ENCODE results near the gene SRSF2. TPM values are rescaled to one million over a fixed set of nuclear protein-coding genes. Genes with fewer than 3 reads are reported as not detected.
A peak's percentile ranks its signal among the peaks of the same experiment; 100 is the strongest.
"Not testable (repeated sequence)": the region's sequence is repeated elsewhere in the genome, so short reads cannot be mapped to it uniquely, and the experiment has no call there.

Gene SRSF2
- total RNA-seq, 1 donor from 2014 or later = 329 TPM

DNA sequence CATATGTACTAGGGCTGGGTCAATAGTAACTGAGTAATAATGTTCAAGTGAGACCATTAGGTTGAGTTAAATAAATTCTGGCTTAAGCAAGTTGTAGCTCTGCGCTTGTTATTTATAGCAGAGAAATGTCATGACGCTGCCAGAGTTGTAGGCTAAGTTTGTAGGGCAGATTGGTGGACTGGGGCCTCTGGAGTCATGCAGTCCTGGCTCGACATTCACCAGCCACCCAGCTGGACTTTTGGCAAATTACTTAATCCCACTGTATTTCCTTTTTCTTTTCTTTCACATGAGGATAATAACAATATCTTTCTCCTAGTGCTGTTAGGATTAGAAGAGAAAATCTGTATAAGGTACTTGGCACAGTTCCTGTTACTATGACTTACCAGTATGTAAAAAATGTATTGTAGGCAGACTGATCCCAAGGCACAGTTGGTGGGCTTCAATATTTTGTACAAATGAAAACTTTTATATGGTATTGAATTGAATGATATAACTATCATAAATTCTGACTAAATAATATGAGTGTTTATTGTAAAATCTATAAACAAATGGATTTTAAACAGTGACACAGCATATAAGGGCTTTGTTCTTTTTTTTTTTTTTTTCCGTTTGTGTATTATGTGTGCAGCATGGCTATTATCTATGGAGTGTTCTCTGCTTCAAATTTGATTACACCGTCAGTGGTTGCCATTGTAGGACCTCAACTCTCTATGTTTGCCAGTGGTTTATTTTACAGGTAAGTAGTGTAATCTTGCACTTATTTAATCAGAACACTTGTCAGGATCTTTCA is 3.4 kb upstream of the SRSF2 start:
- Mint-ChIP-seq H3K9me3 (no peaks in the 10 kb centered on the region), H3K27ac (no peak overlapping the region), H3K4me1 (peaks cover 26% of the 10 kb centered on the region), H3K36me3 (peaks cover 17% of the 10 kb centered on the region), H3K27me3 (ENCODE audit: insufficient read depth, low read depth) (peaks cover 4% of the 10 kb centered on the region), H3K4me3 (peak overlapping the region; percentile 22)
- peaks cover 38% of the 10 kb centered on the region for H3K79me2 ChIP-seq (ENCODE audit: low read depth)
- H3K9ac ChIP-seq = no peak overlapping the region
- peaks cover 7% of the 10 kb centered on the region for H4K20me1 ChIP-seq (ENCODE audit: low read depth)
- no peak overlapping the region for H3K4me3 ChIP-seq
- H3K4me2 ChIP-seq = no peak overlapping the region
- DNase-seq (ENCODE audit: low spot score) = no peak
- no peak overlapping the region for H2AFZ ChIP-seq (replicated peaks)
- peaks cover 9% of the 10 kb centered on the region for H3K4me1 ChIP-seq
- no peaks in the 10 kb centered on the region for H3K27me3 ChIP-seq
- no peaks in the 10 kb centered on the region for H3K9me3 ChIP-seq (ENCODE audit: low read depth)
- TF ChIP-seq EZH2phosphoT487 (IDR thresholded peaks at IDR 0.05) = no peak
- TF ChIP-seq EZH2 (IDR thresholded peaks at IDR 0.05) = no peak
- TF ChIP-seq, protein P1, sequence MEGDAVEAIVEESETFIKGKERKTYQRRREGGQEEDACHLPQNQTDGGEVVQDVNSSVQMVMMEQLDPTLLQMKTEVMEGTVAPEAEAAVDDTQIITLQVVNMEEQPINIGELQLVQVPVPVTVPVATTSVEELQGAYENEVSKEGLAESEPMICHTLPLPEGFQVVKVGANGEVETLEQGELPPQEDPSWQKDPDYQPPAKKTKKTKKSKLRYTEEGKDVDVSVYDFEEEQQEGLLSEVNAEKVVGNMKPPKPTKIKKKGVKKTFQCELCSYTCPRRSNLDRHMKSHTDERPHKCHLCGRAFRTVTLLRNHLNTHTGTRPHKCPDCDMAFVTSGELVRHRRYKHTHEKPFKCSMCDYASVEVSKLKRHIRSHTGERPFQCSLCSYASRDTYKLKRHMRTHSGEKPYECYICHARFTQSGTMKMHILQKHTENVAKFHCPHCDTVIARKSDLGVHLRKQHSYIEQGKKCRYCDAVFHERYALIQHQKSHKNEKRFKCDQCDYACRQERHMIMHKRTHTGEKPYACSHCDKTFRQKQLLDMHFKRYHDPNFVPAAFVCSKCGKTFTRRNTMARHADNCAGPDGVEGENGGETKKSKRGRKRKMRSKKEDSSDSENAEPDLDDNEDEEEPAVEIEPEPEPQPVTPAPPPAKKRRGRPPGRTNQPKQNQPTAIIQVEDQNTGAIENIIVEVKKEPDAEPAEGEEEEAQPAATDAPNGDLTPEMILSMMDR (IDR thresholded peaks at IDR 0.05) = no peak
- H3F3A ChIP-seq (ENCODE audit: low read depth) = peaks cover 22% of the 10 kb centered on the region
- no peak overlapping the region for H3K27ac ChIP-seq
- H3K36me3 ChIP-seq = peaks cover 9% of the 10 kb centered on the region

DNA sequence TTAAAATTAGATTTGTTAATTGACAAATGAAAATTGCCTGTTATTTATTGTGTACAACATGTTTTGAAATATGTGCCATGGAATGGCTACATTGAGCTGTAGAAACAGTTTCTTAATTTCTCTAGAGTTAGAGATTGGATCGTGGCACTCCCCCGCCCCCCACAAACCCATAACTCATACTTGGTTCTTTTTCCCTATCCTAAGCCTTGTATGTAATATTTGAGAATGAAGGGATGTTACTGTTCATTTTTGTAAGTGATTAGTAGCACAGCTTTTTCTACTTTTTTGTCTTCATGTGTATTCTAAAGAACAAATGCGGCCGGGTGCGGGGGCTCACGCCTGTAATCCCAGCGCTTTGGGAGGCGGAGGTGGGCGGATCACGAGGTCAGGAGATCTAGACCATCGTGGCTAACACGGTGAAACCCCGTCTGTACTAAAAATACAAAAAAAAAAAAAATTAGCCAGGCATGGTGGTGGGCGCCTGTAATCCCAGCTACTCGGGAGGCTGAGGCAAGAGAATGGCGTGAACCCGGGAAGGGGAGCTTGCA is 2.5 kb upstream of the SRSF2 start:
- not testable (repeated sequence) for H3K27ac Mint-ChIP-seq; H2AFZ ChIP-seq (replicated peaks); DNase-seq (ENCODE audit: low spot score); H3K4me3 ChIP-seq; H3K27ac ChIP-seq; H3K9me3 Mint-ChIP-seq; H3K9ac ChIP-seq; H3K9me3 ChIP-seq (ENCODE audit: low read depth); H3K27me3 ChIP-seq; H3K27me3 Mint-ChIP-seq (ENCODE audit: insufficient read depth, low read depth)
- peaks cover 16% of the 10 kb centered on the region for H4K20me1 ChIP-seq (ENCODE audit: low read depth)
- Mint-ChIP-seq H3K4me3 (peak overlapping the region; percentile 63), H3K4me1 (peaks cover 35% of the 10 kb centered on the region), H3K36me3 (peaks cover 19% of the 10 kb centered on the region)
- peaks cover 47% of the 10 kb centered on the region for H3K79me2 ChIP-seq (ENCODE audit: low read depth)
- H3K4me1 ChIP-seq = peaks cover 17% of the 10 kb centered on the region
- peaks cover 18% of the 10 kb centered on the region for H3K36me3 ChIP-seq
- H3F3A ChIP-seq (ENCODE audit: low read depth) = peaks cover 31% of the 10 kb centered on the region
- peak overlapping the region; percentile 98 for H3K4me2 ChIP-seq

DNA sequence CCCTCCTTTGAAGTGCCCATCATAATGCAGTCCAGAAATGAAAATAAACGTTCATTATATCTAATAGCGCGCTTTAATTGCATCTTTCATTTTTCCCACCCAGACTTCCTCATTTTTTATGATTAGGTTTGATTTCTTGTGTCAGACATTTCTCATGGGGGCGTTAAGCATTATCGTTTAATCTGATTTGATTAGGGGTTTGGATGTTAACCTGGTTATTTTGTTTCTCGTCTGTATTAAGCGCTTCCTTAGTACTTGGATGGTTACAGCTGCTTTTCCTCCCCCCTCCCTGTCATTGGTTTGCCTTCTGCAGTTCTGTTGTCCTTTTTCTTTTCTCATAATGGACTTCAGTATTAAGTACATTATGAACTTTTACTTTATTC is 1.3 kb upstream of the SRSF2 start:
- Mint-ChIP-seq H3K27me3 (ENCODE audit: insufficient read depth, low read depth) (peaks cover 4% of the 10 kb centered on the region), H3K27ac (peak overlapping the region; percentile 89), H3K4me3 (peak overlapping the region; percentile 95), H3K9me3 (no peaks in the 10 kb centered on the region), H3K36me3 (peaks cover 26% of the 10 kb centered on the region), H3K4me1 (peaks cover 46% of the 10 kb centered on the region)
- Histone ChIP-seq H3K9ac (peak overlapping the region; percentile 39), H3K4me1 (peaks cover 27% of the 10 kb centered on the region), H3K27ac (no peak overlapping the region), H2AFZ (replicated peaks) (peak overlapping the region; percentile 74), H3K4me3 (peak overlapping the region; percentile 90), H4K20me1 (ENCODE audit: low read depth) (peaks cover 28% of the 10 kb centered on the region), H3K27me3 (no peaks in the 10 kb centered on the region), H3K4me2 (peak overlapping the region; percentile 98), H3K36me3 (peaks cover 30% of the 10 kb centered on the region), H3F3A (ENCODE audit: low read depth) (peaks cover 43% of the 10 kb centered on the region), H3K79me2 (ENCODE audit: low read depth) (peaks cover 58% of the 10 kb centered on the region), H3K9me3 (ENCODE audit: low read depth) (no peaks in the 10 kb centered on the region)
- no peak for DNase-seq (ENCODE audit: low spot score)
- TF ChIP-seq, protein P1 (IDR thresholded peaks at IDR 0.05) = no peak
- no peak for TF ChIP-seq EZH2phosphoT487 (IDR thresholded peaks at IDR 0.05)
- no peak for TF ChIP-seq EZH2 (IDR thresholded peaks at IDR 0.05)
